Measurements from ENCODE around the gene PCDHA2.

- TF ChIP-seq POLR2A (IDR thresholded peaks at IDR 0.05; ENCODE audit: low read depth, low read length) (no peak), SPI1 (IDR thresholded peaks at IDR 0.05; ENCODE audit: low read depth, low read length) (no peak), POLR2AphosphoS5 (IDR thresholded peaks at IDR 0.05; ENCODE audit: low read depth, low read length) (no peak), TAF1 (IDR thresholded peaks at IDR 0.05; ENCODE audit: low read depth, low read length) (no peak), POU2F2 (IDR thresholded peaks at IDR 0.05; ENCODE audit: low read depth, low read length) (no peak)
These were observed 33.2 kb downstream of the PCDHA2 start, which contains the start of gene PCDHA6 for GRCh38 chr5:140827704-140828361.
